Esophagus squamous epithelium (tissue), 4 donors: ENCODE data around the gene STK10.
"Not testable (repeated sequence)": the region's sequence is repeated elsewhere in the genome, so short reads cannot be mapped to it uniquely, and the experiment has no call there.

Source experiments
- CTCF ChIP-seq, 6 experiments: fragments of 450-650 bp in 4 of 6; fragments of 200-600 bp in 2 of 6; sonication (generic) in 2 of 6; IDR thresholded peaks; one replicate each; pipeline ENCODE4 v1.5.1; 2016 to 2019; ENCODE audit warnings: antibody characterized with exemption in 6 of 6, mild to moderate bottlenecking in 4 of 6, moderate library complexity in 4 of 6
- POLR2A ChIP-seq, 4 donors: fragments of 450-650 bp; IDR thresholded peaks; one replicate each; pipeline ENCODE4 v1.6.1; 2017; ENCODE audit warnings: antibody characterized with exemption in 4 of 4, mild to moderate bottlenecking in 4 of 4, moderate library complexity in 3 of 4

DNA sequence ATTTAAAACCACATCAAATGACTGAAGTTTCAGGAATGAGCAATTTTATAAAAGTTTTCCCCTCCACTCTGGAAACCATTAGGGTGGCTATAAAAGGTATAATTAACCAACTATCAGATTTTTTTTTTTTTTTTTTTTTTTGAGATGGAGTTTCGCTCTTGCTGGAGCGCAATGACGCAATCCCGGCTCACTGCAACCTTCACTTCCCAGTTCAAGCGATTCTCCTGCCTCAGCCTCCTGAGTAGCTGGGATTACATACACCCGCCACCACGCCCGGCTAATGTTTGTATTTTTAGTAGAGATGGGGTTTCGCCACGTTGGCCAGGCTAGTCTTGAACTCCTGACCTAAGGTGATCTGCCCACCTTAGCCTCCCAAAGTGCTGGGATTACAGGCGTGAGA, 18.0 kb upstream of the STK10 start:
- TF ChIP-seq CTCF, POLR2A (IDR thresholded peaks at IDR 0.05): not testable (repeated sequence)
